HG02678 (cell line): ENCODE measurements around the gene SLC45A1.

Experiments used
- ATAC-seq: cut with Tn5 transposase; IDR thresholded peaks from one replicate; pipeline ENCODE4 v1.9.1; 2021; ENCODE audit warnings: mild to moderate bottlenecking, moderate library complexity; ENCODE audit not compliant: unreplicated experiment

Gene SLC45A1

DNA sequence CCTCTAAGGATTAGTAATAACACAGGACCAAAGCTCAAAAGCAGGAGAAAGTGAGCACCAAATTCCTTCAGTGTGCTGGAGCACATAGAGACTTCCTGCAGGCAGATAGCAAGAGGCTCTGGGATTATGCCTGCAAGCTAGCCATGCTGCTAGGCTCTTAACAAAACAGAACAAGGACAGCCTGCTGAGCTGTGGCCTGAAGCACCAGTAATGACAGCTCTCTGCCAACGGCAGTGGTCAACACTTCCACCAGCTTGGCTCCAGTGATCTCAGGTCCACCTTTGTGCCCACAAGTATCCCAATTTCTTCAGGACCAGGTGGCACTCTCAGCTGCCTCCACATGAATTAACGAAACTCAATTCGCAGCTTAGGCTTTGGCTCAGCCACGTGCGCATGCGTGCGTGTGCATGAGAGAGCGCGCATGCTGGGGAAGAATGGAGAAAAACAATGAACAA, 64.2 kb downstream of the SLC45A1 start:
- no peak for ATAC-seq

DNA sequence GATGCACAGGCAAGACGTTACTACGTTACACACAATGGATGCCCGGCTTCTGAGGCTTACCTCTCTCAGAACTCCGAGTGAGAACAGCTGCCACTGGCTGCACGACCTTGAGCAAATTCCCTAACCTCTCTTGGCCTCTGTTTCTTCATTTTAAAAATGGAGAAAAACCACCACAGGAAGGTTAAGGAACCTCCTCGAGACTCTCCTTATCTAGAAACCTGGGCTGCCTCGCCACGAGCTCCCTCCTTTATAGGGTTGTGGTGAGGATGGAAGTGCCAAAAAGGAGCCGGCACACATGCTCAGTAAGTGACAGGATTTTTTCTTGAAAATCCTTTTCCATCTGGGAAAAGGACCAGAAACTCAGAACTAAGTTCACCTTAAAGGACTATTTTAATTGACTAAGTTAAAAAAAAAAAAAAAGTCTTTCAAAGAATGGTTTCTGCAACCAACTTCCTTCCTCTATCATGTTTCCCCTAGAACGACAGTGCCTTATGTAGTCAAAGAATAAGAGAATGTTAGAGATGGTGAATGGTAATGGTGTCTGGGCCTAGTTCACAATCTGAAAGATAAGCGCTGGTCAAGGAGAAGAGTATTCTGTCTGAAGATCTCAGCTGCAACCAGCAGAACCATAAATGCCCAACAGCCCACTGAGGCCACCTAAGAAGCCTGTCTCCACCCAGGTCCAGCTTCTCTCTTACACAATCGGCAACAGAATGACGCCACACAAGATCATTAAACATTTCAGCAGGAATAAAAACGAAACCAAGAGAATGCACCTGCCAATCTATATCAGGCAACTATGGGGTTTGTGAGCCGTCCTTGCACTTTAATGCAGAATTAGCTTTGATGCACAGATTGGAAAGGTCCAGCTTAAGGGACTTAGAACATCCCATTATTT, 64.9 kb downstream of the SLC45A1 start:
- ATAC-seq: no peak

DNA sequence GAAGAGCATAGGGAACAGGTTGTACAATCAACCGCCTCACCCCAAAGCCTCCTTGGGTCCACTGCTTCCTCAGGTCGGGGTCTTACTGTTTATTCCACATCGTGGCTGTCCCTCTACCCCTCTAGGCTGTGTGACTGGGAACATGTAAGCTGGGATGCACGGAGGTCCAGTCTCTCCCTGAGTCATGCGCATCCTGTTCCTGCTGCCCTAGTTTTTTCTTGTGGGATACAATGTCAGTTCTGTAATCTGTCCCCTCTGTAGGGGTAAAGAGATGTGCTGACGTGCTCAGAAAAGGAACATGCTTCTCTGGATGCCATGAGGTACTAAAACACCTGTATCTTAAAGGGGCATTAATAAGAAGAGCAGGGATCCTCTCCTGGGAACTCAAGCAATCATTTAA, 66.2 kb downstream of the SLC45A1 start:
- no peak for ATAC-seq

- no peak for ATAC-seq
These were observed 66.7 kb downstream of the SLC45A1 start for GRCh38 chr1:8384577-8384976.

DNA sequence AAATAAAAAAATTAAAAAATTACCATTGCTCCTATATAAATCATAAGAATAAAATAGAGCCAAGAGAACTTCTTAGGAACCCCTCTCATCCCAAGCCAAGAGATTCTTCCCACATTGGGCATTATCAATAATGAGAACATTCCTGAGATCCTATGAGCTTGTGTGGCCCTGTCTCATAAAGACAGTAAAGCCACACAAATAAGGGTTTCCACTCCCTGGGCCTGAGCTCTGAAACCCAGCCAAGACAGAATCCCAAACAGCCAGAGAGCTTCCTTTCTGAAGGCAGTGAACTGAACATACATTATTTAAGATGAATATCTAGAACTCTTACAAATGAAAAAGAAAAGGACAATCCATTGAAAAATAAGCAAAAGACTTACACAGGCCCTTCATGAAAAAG, 68.3 kb downstream of the SLC45A1 start:
- no peak for ATAC-seq

- no peak for ATAC-seq
These were observed 71.0 kb downstream of the SLC45A1 start for GRCh38 chr1:8388732-8389562.

- no peak for ATAC-seq
These were observed 72.1 kb downstream of the SLC45A1 start for GRCh38 chr1:8389958-8390535.

- ATAC-seq: no peak
These were observed 72.8 kb downstream of the SLC45A1 start for GRCh38 chr1:8390707-8391106.

DNA sequence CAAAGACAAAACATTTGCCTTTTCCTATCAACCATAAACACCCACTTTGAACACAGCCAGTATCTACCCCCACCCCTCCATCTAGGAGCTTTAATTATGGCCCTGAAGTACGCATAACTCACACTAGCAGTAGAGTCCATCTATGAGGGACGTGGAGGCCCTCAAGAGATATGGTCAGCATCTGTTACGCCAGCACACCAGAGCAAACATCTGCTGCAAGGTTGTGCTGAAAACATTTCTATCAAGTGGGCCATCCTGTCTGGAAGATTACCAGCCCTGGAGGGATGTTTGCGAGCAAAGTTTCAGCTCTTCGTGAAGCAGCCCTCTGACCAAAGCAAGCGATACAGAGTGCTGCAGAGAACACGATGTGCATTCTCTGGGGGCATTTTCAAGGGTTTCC, 74.6 kb downstream of the SLC45A1 start:
- no peak for ATAC-seq
